Smooth muscle cell (in vitro differentiated cells): Measurements from ENCODE around the gene TRIM27. TPM values are rescaled to one million over a fixed set of nuclear protein-coding genes. Genes with fewer than 3 reads are reported as not detected.
A peak's percentile ranks its signal among the peaks of the same experiment; 100 is the strongest.

ENCODE experiments used
- DNase-seq: peaks from one replicate; lab custom pipeline; 2025; ENCODE audit not compliant: unreplicated experiment; lab: John Stamatoyannopoulos, UW
- H2AFZ ChIP-seq: fragments of 200-600 bp; sonication (generic); 2 replicates; pipeline ENCODE4 v1.6.0; 2016; ENCODE audit warnings: antibody characterized with exemption, low read depth, mild to moderate bottlenecking
- H3F3A ChIP-seq: fragments of 200-600 bp; sonication (generic); 2 replicates; pipeline ENCODE4 v1.6.0; 2017; ENCODE audit warnings: antibody characterized with exemption, low read depth
- H3K27ac ChIP-seq: fragments of 200-600 bp; sonication (generic); 2 replicates; pipeline ENCODE4 v1.5.1; 2016; ENCODE audit warnings: low read depth, mild to moderate bottlenecking
- H3K27me3 ChIP-seq: fragments of 200-600 bp; sonication (generic); 2 replicates; pipeline ENCODE4 v1.6.1; 2016; ENCODE audit warnings: low read depth, mild to moderate bottlenecking
- H3K36me3 ChIP-seq: fragments of 200-600 bp; sonication (generic); 2 replicates; pipeline ENCODE4 v1.5.1; 2016; ENCODE audit warnings: low read depth
- H3K4me1 ChIP-seq: fragments of 200-600 bp; sonication (generic); 2 replicates; pipeline ENCODE4 v1.5.1; 2016; ENCODE audit warnings: low read depth
- H3K4me2 ChIP-seq: fragments of 200-600 bp; sonication (generic); 2 replicates; pipeline ENCODE4 v1.6.0; 2016; ENCODE audit warnings: mild to moderate bottlenecking
- H3K4me3 ChIP-seq: fragments of 200-600 bp; sonication (generic); 2 replicates; pipeline ENCODE4 v1.5.1; 2016; ENCODE audit warnings: mild to moderate bottlenecking
- H3K79me2 ChIP-seq: fragments of 200-600 bp; sonication (generic); 2 replicates; pipeline ENCODE4 v1.6.0; 2016; ENCODE audit warnings: low read depth, mild to moderate bottlenecking
- H3K9ac ChIP-seq: fragments of 200-600 bp; sonication (generic); 2 replicates; pipeline ENCODE4 v1.6.0; 2016; ENCODE audit warnings: low read depth
- H3K9me3 ChIP-seq: fragments of 200-600 bp; sonication (generic); replicated peaks from 2 replicates; pipeline ENCODE4 v1.5.1; 2016; ENCODE audit warnings: low read depth
- H4K20me1 ChIP-seq: fragments of 200-600 bp; sonication (generic); 2 replicates; pipeline ENCODE4 v1.6.0; 2016; ENCODE audit warnings: low read depth
- CTCF ChIP-seq: fragments of 200-600 bp; sonication (generic); IDR thresholded peaks from 2 replicates; pipeline ENCODE4 v1.5.1; 2017; ENCODE audit warnings: borderline replicate concordance, mild to moderate bottlenecking, antibody characterized with exemption; ENCODE audit not compliant: insufficient read depth, poor library complexity, severe bottlenecking
- WGBS: methylation state at CpG from one replicate; pipeline ENCODE4 v1.1.7; 2016; ENCODE audit warnings: low lambda C conversion rate; 5-methylcytosine and 5-hydroxymethylcytosine counted together
- polyA plus RNA-seq: library from polyadenylated mRNA; unstranded; fragments of >200 nt; fragmentation: Nextera tagmentation; extraction: Ambion mirVana; gene quantifications from 2 replicates; pipeline ENCODE4 v1.2.1, GENCODE V29; 2016
- total RNA-seq: library from RNA; depleted of rRNA; stranded (reverse); fragments of >200 nt; gene quantifications from 2 replicates; pipeline ENCODE4 v1.2.3, GENCODE V29; 2014

The TRIM27 gene
- total and polyA plus RNA-seq, 2 experiments from 2014 or later, result 62.0 to 63.8 TPM

- WGBS, result 95% methylated on average over 3 of the region's 3 CpGs
- no peak overlapping the region for H3K27ac ChIP-seq
- no peak for DNase-seq
- no peaks in the 10 kb centered on the region for H3K79me2 ChIP-seq
- no peaks in the 10 kb centered on the region for H3K4me1 ChIP-seq
- H3F3A ChIP-seq, result peaks cover 3% of the 10 kb centered on the region
- H3K4me3 ChIP-seq, result no peak overlapping the region
- no peaks in the 10 kb centered on the region for H3K27me3 ChIP-seq
- H3K9ac ChIP-seq, result no peak overlapping the region
- no peaks in the 10 kb centered on the region for H4K20me1 ChIP-seq
- no peak overlapping the region for H3K4me2 ChIP-seq
- TF ChIP-seq CTCF, result no peak
- no peak overlapping the region for H2AFZ ChIP-seq
- H3K36me3 ChIP-seq, result no peaks in the 10 kb centered on the region
- H3K9me3 ChIP-seq, result no peaks in the 10 kb centered on the region
Measured at GRCh38 chr6:28945349-28945748, 21.6 kb upstream of the TRIM27 start.

DNA sequence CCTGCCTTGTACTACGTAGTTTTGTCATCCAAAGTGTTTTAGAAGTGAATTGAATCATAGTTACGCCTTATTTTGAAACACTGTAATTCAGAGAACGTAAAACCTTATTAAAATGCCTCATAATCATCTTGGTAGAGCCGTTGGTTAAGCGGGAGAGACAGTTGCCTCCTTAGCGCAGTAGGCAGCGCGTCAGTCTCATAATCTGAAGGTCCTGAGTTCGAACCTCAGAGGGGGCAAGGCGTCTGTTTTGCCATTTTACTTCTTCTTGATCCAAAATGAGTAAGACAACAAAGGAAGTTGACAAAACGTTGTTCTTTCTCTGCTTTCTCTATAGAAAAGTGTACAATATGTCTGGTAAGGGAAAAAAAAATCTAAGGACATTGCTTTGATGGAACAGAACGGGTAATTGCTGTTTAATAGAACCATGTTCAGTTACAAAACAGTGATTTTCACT lies 20.7 kb upstream of the TRIM27 start:
- H3K4me2 ChIP-seq, result peak overlapping the region; percentile 86
- peak overlapping the region; percentile 69 for H3K9ac ChIP-seq

GRCh38 chr6:28943557-28944411 lies 20.0 kb upstream of the TRIM27 start:
- Histone ChIP-seq H3K4me1 (no peaks in the 10 kb centered on the region), H3K36me3 (no peaks in the 10 kb centered on the region), H3K4me3 (peak overlapping the region; percentile 72), H3F3A (peaks cover 11% of the 10 kb centered on the region), H2AFZ (peak overlapping the region; percentile 85), H3K4me2 (peak overlapping the region; percentile 86), H3K9me3 (no peaks in the 10 kb centered on the region), H3K27me3 (no peaks in the 10 kb centered on the region), H3K79me2 (no peaks in the 10 kb centered on the region), H3K9ac (peak overlapping the region; percentile 69), H3K27ac (peak overlapping the region; percentile 63), H4K20me1 (no peaks in the 10 kb centered on the region)
- TF ChIP-seq CTCF, result no peak
- DNase-seq, result no peak
- 4% methylated on average over 33 of the region's 33 CpGs for WGBS

More for the DNA sequence above, 20.7 kb upstream of the TRIM27 start:
- Histone ChIP-seq H3K9me3 (no peaks in the 10 kb centered on the region), H3F3A (peaks cover 5% of the 10 kb centered on the region), H3K27me3 (no peaks in the 10 kb centered on the region), H3K27ac (peak overlapping the region; percentile 63), H4K20me1 (no peaks in the 10 kb centered on the region), H2AFZ (peak overlapping the region; percentile 85), H3K79me2 (no peaks in the 10 kb centered on the region), H3K4me3 (peak overlapping the region; percentile 72), H3K4me1 (no peaks in the 10 kb centered on the region), H3K36me3 (no peaks in the 10 kb centered on the region)
- peak; percentile 46 for DNase-seq
- TF ChIP-seq CTCF, result no peak
- WGBS, result 2% methylated on average over 12 of the region's 12 CpGs
